HG02840 (cell line): ENCODE data around the gene DYRK3.
"Not testable (repeated sequence)": the region's sequence is repeated elsewhere in the genome, so short reads cannot be mapped to it uniquely, and the experiment has no call there.

Source experiments
- ATAC-seq: cut with Tn5 transposase; IDR thresholded peaks from one replicate; pipeline ENCODE4 v1.9.1; 2021; ENCODE audit warnings: mild to moderate bottlenecking, moderate library complexity, moderate number of reproducible peaks; ENCODE audit not compliant: unreplicated experiment, low FRiP score

The DYRK3 gene

GRCh38 chr1:206628916-206629315, 6.4 kb upstream of the DYRK3 start:
- ATAC-seq: no peak

- ATAC-seq: no peak
These were observed 4.2 kb upstream of the DYRK3 start for GRCh38 chr1:206631085-206631509.

GRCh38 chr1:206633708-206634121, 1.6 kb upstream of the DYRK3 start:
- ATAC-seq: no peak

- no peak for ATAC-seq
These were observed 814 bp upstream of the DYRK3 start for GRCh38 chr1:206634365-206635079.

- ATAC-seq: no peak
These were observed 626 bp downstream of the DYRK3 start for GRCh38 chr1:206635978-206636345.

GRCh38 chr1:206636671-206637070, 1.3 kb downstream of the DYRK3 start:
- ATAC-seq: no peak

- ATAC-seq: no peak
These were observed 2.3 kb downstream of the DYRK3 start for GRCh38 chr1:206637605-206638004.

GRCh38 chr1:206642074-206642473, 6.7 kb downstream of the DYRK3 start:
- ATAC-seq: not testable (repeated sequence)

- no peak for ATAC-seq
These were observed 7.9 kb downstream of the DYRK3 start for GRCh38 chr1:206643118-206643698.

- ATAC-seq: no peak
These were observed 11.2 kb downstream of the DYRK3 start for GRCh38 chr1:206646504-206646903.

GRCh38 chr1:206647224-206647623, 11.9 kb downstream of the DYRK3 start:
- no peak for ATAC-seq

GRCh38 chr1:206649261-206649921, 14.1 kb downstream of the DYRK3 start:
- ATAC-seq: no peak

GRCh38 chr1:206651014-206651413, 15.7 kb downstream of the DYRK3 start:
- ATAC-seq: no peak

GRCh38 chr1:206651958-206652890, 16.9 kb downstream of the DYRK3 start:
- no peak for ATAC-seq

GRCh38 chr1:206653715-206654459, 18.6 kb downstream of the DYRK3 start:
- no peak for ATAC-seq

- ATAC-seq: no peak
These were observed 19.5 kb downstream of the DYRK3 start for GRCh38 chr1:206654828-206655227.

- no peak for ATAC-seq
These were observed 20.1 kb downstream of the DYRK3 start for GRCh38 chr1:206655471-206655882.

GRCh38 chr1:206656936-206657335, 21.6 kb downstream of the DYRK3 start:
- no peak for ATAC-seq

GRCh38 chr1:206657751-206658150, 22.4 kb downstream of the DYRK3 start:
- no peak for ATAC-seq
